Measurements from ENCODE around the gene GAB3. TPM values are rescaled to one million over a fixed set of nuclear protein-coding genes. Genes with fewer than 3 reads are reported as not detected.
A peak's percentile ranks its signal among the peaks of the same experiment; 100 is the strongest.

Gene GAB3
- total and polyA plus RNA-seq, 2 experiments from 2014 or later = 0.89 to 1.8 TPM

- Mint-ChIP-seq H3K27me3 (ENCODE audit: insufficient read depth, low read depth, poor library complexity) (peaks cover 33% of the 10 kb centered on the region), H3K4me3 (no peak overlapping the region), H3K9me3 (no peaks in the 10 kb centered on the region), H3K36me3 (ENCODE audit: low read depth) (no peaks in the 10 kb centered on the region), H3K27ac (no peak overlapping the region), H3K4me1 (peaks cover 9% of the 10 kb centered on the region)
- DNase-seq (ENCODE audit: low spot score) = peak; percentile 72
- H3K4me2 ChIP-seq = no peak overlapping the region
- H4K20me1 ChIP-seq (replicated peaks; ENCODE audit: insufficient read depth) = no peaks in the 10 kb centered on the region
- H3K27ac ChIP-seq (ENCODE audit: low read depth) = no peak overlapping the region
- peaks cover 39% of the 10 kb centered on the region for H3K27me3 ChIP-seq (ENCODE audit: insufficient read depth)
- no peak overlapping the region for H2AFZ ChIP-seq
- no peaks in the 10 kb centered on the region for H3F3A ChIP-seq (replicated peaks; ENCODE audit: low read depth)
- TF ChIP-seq CTCF (conservative IDR thresholded peaks at IDR 0.05; ENCODE audit: low read depth in 2 of 2) (peak; percentile 64 to 69), STAT1 (IDR thresholded peaks at IDR 0.05; ENCODE audit: unreplicated experiment) (no peak)
- no peaks in the 10 kb centered on the region for H3K36me3 ChIP-seq (ENCODE audit: insufficient read depth)
- H3K79me2 ChIP-seq (replicated peaks; ENCODE audit: insufficient read depth) = no peaks in the 10 kb centered on the region
- no peak overlapping the region for H3K4me3 ChIP-seq
- ATAC-seq = peak; percentile 74
- H3K9me2 ChIP-seq (ENCODE audit: insufficient read depth) = no peaks in the 10 kb centered on the region
- peaks cover 4% of the 10 kb centered on the region; the same call in 1 of the 2 replicates for H3K4me1 ChIP-seq (ENCODE audit: insufficient read depth)
These were observed 2.1 kb downstream of the GAB3 start for GRCh38 chrX:154748712-154749339.

- no peak overlapping the region for H3K4me2 ChIP-seq
- Mint-ChIP-seq H3K4me3 (no peak overlapping the region), H3K27ac (no peak overlapping the region)
- TF ChIP-seq CTCF (conservative IDR thresholded peaks at IDR 0.05; ENCODE audit: low read depth in 2 of 2) (no peak), REST (IDR thresholded peaks at IDR 0.05; ENCODE audit: unreplicated experiment) (no peak), EZH2phosphoT487 (IDR thresholded peaks at IDR 0.05; ENCODE audit: unreplicated experiment) (no peak), ZNF331 (CRISPR knock-in tag; IDR thresholded peaks at IDR 0.05; ENCODE audit: low read depth) (no peak), ZNF114 (CRISPR knock-in tag; IDR thresholded peaks at IDR 0.05) (no peak), NANOG (IDR thresholded peaks at IDR 0.05; ENCODE audit: borderline replicate concordance) (no peak), POLR2AphosphoS5 (IDR thresholded peaks at IDR 0.05; ENCODE audit: low read depth) (no peak), JUNB (IDR thresholded peaks at IDR 0.05; ENCODE audit: unreplicated experiment) (no peak), CREB1 (CRISPR knock-in tag; IDR thresholded peaks at IDR 0.05; ENCODE audit: low read depth) (no peak), ETS1 (IDR thresholded peaks at IDR 0.05) (no peak), EZH2 (IDR thresholded peaks at IDR 0.05; ENCODE audit: low read depth, unreplicated experiment) (no peak)
These were observed 8.3 kb downstream of the GAB3 start for GRCh38 chrX:154742613-154743012.

More at GRCh38 chrX:154742613-154743012, 8.3 kb downstream of the GAB3 start:
- Histone ChIP-seq H3K27ac (ENCODE audit: low read depth) (no peak overlapping the region), H3K4me1 (ENCODE audit: insufficient read depth) (no peaks in the 10 kb centered on the region), H2AFZ (no peak overlapping the region), H3K4me3 (no peak overlapping the region), H3K27me3 (ENCODE audit: insufficient read depth) (no peaks in the 10 kb centered on the region), H3F3A (replicated peaks; ENCODE audit: low read depth) (no peaks in the 10 kb centered on the region), H4K20me1 (replicated peaks; ENCODE audit: insufficient read depth) (no peaks in the 10 kb centered on the region), H3K79me2 (replicated peaks; ENCODE audit: insufficient read depth) (no peaks in the 10 kb centered on the region), H3K36me3 (ENCODE audit: insufficient read depth) (no peaks in the 10 kb centered on the region), H3K9me2 (ENCODE audit: insufficient read depth) (no peaks in the 10 kb centered on the region)
- Mint-ChIP-seq H3K9me3 (no peaks in the 10 kb centered on the region; the same call in 2 of the 3 replicates), H3K27me3 (ENCODE audit: insufficient read depth, low read depth, poor library complexity) (no peaks in the 10 kb centered on the region), H3K4me1 (no peaks in the 10 kb centered on the region), H3K36me3 (ENCODE audit: low read depth) (no peaks in the 10 kb centered on the region)
- DNase-seq (ENCODE audit: low spot score) (no peak), ATAC-seq (no peak)
